AG04449 (cell line): Measurements from ENCODE around the gene MT1F.
A peak's percentile ranks its signal among the peaks of the same experiment; 100 is the strongest.

Experiments used
- CTCF ChIA-PET: fragments of 350-600 bp; formaldehyde crosslinking; extraction: SDS; loops from one replicate; lab custom pipeline; 2021; ENCODE audit warnings: antibody characterized with exemption; lab: Yijun Ruan, JAX
- POLR2A ChIA-PET: fragments of 400-600, 350-600 bp; formaldehyde crosslinking; extraction: SDS; loops from one replicate; lab custom pipeline; 2020; ENCODE audit warnings: antibody characterized with exemption, inconsistent platforms; lab: Yijun Ruan, JAX
- DNase-seq: peaks from one replicate; pipeline ENCODE4 v3.0.0-alpha.2; 2010; ENCODE audit warnings: low read depth, low spot score
- H3K4me3 ChIP-seq: 2 replicates; pipeline ENCODE4 v1.5.1; 2011; ENCODE audit warnings: low read depth, mild to moderate bottlenecking, control low read depth, low read length
- CTCF ChIP-seq: IDR thresholded peaks from one replicate; pipeline ENCODE4 v1.5.1; 2011; ENCODE audit warnings: mild to moderate bottlenecking, moderate library complexity, low read length, control low read depth, inconsistent platforms; ENCODE audit not compliant: insufficient read depth; ENCODE audit errors: missing control alignments

MT1F gene

GRCh38 chr16:56629531-56629930 lies 28.2 kb upstream of the MT1F start:
- no peak for DNase-seq
- ChIA-PET CTCF (interaction anchor here (1.3 to 1.5 kb wide), 3 partner anchors 12 to 28 kb away, joined by 3 to 4 read pairs (median 4); no protein-coding TSS in a partner anchor), POLR2A (interaction anchor here (9.0 kb wide), 1 partner anchor 19 kb away, joined by 263 read pairs; the partner anchor contains the start of gene MT2A)
- no peak for TF ChIP-seq CTCF
- H3K4me3 ChIP-seq = no peak overlapping the region

GRCh38 chr16:56630134-56630533 lies 27.6 kb upstream of the MT1F start:
- no peak overlapping the region for H3K4me3 ChIP-seq
- no peak for TF ChIP-seq CTCF
- no peak for DNase-seq
- ChIA-PET CTCF (interaction anchor here (1.2 to 1.6 kb wide), 5 partner anchors 11 to 72 kb away, joined by 3 to 5 read pairs (median 3); no protein-coding TSS in a partner anchor), POLR2A (interaction anchor here (9.0 kb wide), 1 partner anchor 20 kb away, joined by 263 read pairs; the partner anchor contains the start of gene MT2A)

- no peak for DNase-seq
- TF ChIP-seq CTCF = no peak
- ChIA-PET CTCF (interaction anchor here (1.2 to 1.6 kb wide), 4 partner anchors 10 to 71 kb away, joined by 3 to 5 read pairs (median 3); no protein-coding TSS in a partner anchor), POLR2A (no interaction called here)
- no peak overlapping the region for H3K4me3 ChIP-seq
Observed at GRCh38 chr16:56631197-56631596, 26.6 kb upstream of the MT1F start.

GRCh38 chr16:56631832-56632155 lies 26.0 kb upstream of the MT1F start:
- H3K4me3 ChIP-seq = peak overlapping the region; percentile 45
- no peak for TF ChIP-seq CTCF
- ChIA-PET POLR2A (no interaction called here), CTCF (no interaction called here)
- DNase-seq = no peak

- TF ChIP-seq CTCF = no peak
- CTCF ChIA-PET = no interaction called here
- no peak for DNase-seq
- H3K4me3 ChIP-seq = peak within 1 kb of the TSS; percentile 45
- POLR2A ChIA-PET = no interaction called here
Observed at GRCh38 chr16:56632156-56632847, 25.5 kb upstream of the MT1F start, which contains the start of gene MT1M. Gene MT1M, plus strand, starts transcription at chr16:56632659. Its CDS starts 73 bp downstream, at chr16:56632732.

GRCh38 chr16:56632848-56633365 lies 24.9 kb upstream of the MT1F start:
- DNase-seq = no peak
- TF ChIP-seq CTCF = no peak
- CTCF ChIA-PET = no interaction called here
- H3K4me3 ChIP-seq = peak overlapping the region; percentile 45
- POLR2A ChIA-PET = no interaction called here
